LHCN-M2 (cell line): ENCODE results near the gene CORO7. TPM values are rescaled to one million over a fixed set of nuclear protein-coding genes. Genes with fewer than 3 reads are reported as not detected.
A peak's percentile ranks its signal among the peaks of the same experiment; 100 is the strongest.

ENCODE experiments used
- DNase-seq: peaks from one replicate; pipeline ENCODE4 v3.0.0-alpha.2; 2012; ENCODE audit warnings: low read depth
- total RNA-seq: library from RNA; depleted of rRNA; stranded (reverse); fragments of >200 nt; gene quantifications from 2 replicates; pipeline ENCODE4 v1.2.3, GENCODE V29; 2014

CORO7 gene
- total RNA-seq, 1 experiment from 2014 or later: 34.8 TPM

DNA sequence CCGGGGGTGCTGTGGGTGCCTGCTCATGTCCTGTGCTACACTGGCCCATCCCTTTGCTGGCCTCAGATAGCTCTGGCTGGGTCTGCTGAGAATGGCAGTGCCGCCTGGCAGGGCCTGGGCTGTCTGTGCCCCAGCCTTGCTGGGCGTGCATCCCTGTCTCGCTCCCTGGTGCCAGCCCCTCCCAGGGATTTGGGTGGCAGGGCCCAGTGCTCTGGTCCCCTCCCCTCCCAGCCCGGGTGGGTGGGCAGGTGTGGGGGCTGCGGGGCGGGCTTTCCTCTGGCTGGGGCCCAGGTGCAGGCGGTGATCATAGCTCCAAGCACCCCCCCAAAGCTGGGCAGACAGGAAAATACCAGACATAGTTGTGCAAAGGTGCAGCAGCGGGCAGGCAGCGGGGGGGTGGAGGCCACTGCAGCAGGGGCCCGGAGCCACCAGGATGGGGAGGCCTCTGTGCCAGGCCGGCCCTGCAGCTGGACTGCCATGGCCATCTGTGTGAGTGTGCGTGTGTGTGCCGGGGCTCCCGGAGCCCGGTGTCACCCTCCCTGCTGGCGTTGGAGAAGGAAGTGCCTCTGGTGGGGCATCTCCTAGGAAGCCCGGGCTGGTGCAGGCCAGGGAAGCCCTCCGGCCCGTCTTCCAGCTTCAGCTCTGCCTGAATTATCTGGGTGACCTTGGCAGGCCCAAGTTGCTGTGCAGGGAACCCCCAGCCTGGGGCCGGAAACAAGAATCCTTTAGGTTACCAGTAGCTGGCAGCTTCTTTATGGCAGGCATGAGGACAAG, 93.1 kb downstream of the CORO7 start:
- DNase-seq: no peak

DNA sequence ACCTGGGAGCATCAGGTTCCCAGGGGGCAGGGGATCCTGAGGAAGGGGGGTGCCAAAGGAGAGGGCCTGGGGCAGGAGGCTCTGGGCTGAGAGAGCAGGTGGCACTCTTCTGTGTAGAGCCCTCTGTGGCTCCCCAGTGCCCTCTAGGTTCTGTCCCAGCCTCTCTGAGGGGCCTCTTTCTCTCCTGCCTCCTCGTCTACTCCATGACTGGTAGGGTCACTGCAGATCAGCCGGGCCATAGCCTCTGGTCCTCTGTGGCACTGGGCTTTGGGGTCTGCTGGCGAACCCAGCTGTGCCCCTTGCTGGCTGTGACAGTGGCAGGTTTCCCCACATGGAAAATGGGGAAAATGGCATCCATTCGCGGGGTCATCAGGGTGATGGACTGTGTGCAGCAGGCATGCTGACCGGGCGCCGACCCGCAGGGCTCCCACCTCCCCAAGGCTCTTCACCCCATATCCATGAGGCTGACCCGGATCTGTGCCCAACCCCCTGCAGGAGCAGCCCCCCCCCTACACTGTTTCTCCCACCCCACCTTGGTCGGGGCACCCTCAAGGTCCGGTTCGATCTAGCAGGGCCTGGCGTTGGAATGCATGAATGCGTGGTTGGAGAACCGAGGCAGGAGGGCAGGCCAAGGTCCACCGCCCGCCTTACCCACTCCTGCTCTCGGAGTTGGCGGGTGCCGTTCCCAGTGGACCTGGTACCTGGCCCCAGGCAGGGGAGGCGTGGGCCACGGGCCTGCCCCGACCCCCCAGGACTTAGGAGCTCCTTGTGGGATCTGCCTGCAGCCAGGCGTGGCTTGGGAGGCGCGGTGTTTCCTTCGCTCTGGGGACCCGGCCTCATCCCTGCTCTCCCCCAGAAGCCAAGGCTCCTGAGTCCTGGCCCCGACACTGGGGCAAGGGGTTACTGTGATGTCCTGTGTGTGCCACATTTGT, 94.0 kb downstream of the CORO7 start:
- no peak for DNase-seq

DNA sequence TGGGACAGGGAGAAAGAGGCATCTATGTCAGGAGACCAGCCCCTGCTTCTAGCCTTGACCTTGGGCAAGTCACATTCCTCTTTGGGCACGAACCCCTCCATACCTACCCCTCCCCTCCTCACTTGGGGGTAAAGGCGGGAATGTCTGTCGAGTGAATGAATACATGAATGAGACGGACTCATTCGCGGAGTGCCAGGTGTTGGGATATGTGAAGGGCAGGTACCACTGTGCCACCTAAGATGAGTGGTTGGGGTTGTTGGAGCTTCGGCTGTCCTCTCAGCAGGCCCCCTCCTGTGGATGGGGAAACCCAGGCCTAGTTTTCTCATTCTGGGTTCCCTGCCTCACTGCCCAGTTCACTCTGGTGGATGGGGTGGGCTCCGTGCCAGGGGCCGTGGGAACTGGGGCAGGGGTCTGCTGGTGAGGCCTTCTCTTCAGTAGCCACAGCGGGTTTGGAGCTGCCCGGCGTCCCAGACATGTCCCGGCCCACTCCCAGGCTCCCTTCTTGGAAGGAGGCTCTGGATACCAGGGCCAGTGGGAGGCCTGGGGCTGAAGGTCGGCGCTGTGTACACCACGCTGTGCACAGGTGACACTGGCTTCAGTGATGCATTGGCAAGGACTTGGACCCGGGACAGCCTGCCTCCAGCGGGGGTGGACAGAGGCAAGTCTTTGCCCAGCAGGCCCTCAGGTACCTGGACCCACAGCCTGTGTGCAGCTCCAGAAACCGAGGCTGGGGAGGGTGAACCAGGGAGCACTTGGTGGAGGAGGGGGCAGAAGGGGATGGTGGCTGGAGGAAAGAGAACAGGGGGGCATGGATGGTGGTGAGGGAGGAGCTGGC, 94.9 kb downstream of the CORO7 start:
- DNase-seq: no peak

DNA sequence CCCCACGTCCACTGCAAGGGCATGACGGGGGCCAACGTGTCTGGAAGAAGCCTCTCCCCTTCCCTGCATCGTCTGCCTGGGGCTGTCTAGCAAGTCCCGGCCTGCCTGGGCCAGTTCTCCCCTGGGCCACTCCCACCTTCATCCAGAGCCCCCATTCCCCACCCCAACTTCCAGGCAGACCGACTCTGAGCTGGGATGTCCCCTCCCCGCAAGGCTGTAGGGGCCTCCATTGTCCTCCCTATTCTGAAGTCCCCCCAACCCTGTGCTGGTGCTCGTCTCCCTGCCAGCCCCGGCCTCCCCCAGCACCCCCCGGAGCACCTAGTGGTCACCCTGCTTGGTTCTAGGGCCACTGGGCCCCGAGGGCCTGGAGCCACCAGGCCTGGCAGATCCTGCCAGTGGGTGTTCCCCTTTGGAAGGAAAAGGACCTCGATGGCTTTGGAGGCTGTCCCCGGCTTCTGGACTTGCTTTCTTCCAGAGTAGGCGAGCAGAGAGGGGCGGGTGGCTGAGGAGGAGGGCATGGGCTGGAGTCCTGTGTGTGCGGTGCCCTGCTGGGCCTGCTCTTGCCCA, 95.7 kb downstream of the CORO7 start:
- no peak for DNase-seq

DNA sequence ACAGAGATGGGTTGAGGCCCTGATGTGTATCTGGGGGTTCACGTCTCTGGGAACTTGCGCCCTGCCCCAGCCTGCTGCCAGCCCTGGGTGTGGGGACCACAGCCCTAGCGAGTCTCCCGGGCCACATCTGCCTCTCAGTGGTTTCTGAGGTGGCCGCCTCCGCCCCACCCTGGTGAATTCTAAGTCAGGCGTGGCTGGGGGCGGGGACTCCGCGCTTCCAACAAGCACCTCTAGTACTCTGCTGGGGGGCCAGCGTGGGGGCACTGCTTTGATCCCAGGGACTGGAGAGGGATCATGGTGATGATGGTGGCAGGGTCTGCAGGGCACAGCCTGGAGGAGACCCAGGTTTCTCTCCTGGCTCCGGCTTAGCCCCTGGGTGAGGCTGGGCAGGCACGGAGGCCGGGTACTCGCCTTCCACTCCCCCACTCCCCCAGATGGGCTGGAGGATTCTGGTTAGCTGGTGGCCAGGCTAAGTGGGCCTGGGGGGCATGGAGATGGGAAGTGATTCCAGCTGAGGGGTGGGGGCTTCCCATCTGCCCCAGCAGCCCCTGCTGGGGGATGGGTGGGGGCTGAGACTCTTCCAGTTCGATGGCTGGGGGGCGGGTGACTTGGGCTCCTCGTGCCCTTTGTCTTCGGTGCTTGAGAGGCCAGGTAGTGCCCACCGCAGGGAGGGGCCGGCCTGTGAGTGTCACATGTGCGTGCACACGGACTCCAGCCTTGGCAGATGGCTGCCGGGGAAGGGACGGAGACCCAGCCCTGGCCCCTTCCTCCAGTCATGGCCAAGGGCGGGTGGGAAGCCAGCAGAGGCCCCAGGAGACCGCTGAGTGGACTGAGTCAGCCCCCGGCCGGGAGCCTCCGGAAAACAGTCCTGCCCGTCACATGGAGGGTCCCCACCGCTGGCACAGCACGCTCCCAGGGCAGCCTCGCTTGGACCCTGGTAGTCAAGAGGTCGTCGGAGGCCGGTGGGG, 96.7 kb downstream of the CORO7 start:
- no peak for DNase-seq

DNA sequence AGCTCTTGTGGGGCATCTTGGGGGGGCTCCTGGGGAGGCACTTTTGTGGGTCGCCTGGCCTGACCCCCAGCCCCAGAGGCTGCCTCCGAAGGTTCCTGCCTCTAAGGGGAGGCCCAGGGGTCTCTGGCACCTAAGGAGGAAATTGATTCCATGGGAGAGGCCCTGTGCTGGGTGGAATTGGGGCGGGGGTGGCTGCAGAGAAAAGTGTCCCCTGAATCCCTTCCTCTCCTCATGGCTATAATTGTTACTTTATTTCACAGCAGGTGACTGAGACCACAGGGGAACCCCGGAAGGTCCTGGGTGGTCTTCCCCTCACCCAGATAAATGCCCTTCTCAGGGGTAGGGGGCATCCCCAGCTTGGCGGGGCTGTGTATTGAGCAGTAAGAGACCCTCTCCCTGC, 97.4 kb downstream of the CORO7 start:
- DNase-seq: no peak

DNA sequence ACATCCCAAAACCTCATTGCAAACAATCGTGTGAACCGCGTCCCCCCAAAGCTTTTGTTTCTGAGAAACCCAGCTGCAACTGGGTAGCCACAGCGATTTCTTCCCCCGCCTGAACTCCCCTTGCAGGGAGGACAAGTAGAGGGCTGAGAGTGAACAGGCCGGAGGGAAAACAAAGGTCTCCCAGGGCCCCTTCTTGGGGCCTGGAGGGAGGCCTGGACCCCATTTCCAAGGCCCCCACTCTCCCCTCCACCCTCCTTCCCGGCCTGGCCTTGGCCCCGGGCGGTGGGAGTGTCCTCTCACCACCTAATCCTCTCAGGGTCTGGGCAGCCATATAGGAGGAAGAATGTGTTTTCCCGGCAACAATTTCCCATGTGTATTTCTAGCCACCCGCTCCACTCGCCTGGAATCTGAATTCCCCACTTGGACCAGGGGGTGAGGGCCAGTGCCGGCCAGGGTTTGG, 97.9 kb downstream of the CORO7 start:
- no peak for DNase-seq

DNA sequence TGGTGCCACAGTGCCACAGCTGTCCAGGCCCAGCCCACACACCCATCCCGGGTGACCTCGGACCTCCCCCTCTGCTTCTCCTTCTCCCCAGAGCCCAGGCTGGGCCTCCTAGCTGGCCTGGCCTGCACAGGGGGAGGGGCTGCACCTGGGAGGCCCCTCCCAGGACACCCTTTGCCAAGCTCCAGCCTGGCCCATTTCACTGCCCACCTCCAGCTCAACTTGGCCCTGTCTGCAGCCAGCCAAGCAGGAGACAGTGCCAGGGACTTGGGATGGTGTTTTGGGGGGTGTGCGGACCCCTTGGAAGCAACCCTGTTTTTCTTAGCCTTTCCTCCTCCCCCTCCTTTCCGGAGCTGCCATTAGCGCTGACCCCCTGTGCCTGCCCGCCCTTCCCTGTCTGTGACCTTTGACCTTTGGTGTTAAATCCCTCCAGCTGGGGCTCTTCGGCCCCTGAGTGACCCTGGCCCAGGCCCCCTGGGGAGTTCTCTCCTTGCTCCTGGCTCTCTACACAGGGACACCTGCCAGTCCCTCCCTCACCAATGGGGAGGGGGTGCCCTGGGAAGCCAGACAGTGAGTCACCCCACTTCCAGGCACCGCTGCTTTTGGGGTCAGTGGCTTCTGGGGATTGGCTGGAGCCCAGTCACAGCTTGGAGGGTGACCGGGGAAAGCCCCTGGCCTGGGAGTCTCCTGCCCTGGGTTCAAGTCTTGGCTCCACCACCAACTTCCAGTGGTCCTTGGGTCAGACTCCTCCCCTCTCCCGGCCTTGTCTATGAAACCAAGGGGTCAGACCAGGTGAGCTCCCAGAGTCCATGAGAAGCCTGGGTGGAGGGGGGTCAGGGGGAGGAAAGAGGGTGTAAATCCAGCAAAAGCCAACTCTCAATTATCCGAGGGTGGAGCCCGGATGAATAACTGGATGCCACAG, 98.6 kb downstream of the CORO7 start:
- peak; percentile 34 for DNase-seq

DNA sequence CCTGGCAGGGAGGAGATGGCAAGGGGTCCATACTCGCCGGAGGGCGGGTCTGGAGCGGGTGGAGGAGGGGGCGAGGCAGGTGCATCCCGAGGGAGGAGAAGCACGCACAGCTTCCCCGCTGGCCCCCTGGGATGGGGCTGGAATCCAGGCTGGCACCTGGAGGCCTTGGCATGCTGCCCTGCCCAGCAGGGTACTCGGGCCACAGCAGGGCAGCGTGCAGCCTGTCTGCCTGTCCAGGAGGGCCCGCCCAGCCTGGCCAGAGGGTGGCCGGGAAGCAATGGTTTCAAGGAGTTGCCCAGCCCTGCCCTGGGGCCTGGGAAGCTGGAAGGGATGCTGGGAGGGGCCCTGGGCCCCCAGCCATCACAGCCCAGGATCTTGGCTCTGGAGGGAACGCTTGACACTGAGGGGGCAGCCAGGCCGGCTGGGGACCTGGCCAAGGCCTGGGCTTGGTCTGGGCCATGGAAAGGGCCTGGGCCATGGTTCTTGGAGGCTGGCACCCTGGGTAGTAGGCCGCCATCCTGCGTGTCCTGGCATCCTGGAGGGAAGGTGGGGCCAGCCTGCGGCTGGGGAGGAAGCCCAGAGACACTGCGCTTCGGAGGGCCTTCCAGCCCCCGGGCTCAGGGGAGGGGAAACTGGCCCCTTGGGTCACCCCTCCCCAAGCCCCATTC, 99.4 kb downstream of the CORO7 start:
- peak; percentile 54 for DNase-seq

DNA sequence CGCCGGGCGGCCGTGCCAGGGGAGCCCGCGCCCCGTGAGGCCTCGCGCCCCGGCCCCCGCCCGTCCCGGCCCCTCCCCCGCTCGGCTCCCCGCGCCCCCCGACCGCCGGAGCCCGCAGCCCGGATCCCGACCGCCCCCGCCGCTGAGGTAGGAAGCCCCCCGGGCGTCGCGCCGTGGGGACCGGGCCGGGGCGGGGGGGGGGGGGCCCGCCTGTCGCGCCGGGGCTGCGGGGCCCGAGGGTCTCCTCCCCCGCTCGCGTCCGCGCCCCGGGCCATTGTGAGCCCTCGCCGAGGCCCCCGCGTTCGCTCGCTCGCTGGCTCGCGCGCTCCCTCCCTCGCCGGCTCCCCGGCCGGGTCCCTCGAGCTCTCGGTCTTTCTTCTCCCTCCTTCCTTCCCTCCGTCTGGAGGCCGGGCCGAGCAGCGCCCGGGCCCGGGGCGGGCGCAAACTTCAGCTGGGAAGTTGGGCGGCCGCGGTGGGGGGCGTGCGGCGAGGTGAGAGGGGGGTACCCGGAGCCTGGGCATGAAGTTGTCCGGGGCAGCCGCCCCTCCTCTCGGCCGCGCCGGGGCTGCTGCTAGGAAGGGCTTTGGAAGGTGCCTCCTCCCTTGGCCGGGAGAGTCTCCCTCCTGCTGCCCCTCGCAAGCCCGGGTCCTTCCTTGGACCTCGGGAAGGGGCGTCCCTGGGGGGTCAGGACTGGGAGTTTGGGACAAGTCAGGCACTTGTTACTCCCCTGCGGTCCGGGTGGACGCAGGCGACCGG, 100.1 kb downstream of the CORO7 start:
- DNase-seq: peak; percentile 29

DNA sequence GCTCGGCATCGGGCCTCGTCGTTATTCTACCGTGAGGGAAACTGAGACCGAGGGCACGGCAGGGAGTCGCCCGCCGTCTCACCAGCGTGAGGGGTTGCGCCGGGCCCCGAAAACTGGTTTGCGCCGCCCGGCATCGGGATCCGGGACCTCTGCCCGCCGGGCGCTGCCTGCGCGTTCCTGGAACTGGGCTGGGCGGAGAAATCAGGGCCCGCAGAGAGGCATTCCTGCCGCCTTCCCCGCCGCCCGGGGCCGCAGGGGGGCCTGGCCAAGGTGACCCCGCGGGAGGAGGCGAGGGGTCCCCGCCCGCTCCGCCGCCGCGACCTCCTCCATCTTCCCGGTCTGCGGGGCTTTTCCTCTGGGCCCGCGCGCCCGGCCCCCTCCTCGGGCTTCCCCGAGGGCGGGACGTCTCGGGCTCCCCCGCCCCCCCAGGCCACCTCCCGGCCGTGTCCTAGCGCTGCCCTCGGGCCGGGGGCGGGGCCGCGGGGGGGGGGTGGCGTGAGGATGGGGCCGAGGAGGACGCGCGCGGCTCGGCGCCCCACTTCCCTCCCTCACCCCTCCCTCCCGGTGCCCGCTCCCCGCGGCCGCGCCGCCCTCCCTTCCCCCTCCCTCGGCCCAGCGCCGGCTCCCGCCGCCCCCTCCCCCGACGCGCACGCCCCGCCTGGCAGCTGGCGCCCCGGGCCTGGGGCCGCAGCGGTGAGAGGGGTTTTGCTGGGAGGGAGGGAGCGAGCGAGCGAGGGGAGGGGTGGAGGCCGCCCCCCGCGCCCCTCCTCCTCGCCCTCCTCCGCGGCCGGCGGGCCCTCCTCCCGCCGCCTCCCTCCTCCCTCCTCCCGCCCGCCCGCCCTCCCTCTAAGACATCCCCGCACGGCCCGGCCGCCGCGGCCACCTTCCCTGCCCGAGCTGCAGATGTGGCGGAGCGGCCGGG, 100.9 kb downstream of the CORO7 start, which contains the start of gene GLIS2:
GLIS2 (plus strand) TSS at position 882 of the 922 bp plus-strand sequence. CDS start 16,214 bp downstream, outside the sequence.
- DNase-seq: peak; percentile 69

DNA sequence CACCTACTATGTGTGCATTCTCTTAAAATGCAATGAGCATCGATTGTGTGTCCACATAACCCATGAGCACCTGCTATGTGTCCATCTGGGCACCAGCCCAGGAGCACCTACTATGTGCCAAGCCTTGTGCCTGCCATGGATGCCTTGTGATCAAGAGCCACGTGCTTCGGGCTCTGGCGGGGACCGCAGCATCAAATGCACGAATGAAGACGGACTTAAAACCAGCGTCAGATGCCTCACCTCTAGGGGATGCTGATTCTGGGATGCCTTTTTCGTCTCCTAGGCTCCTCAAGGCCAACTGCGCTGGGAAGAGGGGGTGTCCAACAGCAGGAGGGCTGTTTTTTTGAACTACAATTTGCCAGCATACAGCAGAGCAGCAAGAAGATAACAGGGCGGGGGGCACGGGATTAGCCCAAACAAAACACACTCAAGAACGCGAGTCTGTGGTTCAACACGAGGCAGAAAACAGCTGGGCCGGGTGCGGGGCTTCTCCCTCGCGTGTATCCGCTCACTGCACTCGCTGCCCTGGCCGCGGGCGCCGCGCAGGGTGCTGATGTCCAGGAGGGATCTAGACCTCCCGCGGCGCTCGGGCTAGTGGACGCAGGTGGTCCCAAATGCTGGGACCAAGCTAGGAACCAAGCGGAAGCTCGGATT, 101.7 kb downstream of the CORO7 start:
- DNase-seq: peak; percentile 47

DNA sequence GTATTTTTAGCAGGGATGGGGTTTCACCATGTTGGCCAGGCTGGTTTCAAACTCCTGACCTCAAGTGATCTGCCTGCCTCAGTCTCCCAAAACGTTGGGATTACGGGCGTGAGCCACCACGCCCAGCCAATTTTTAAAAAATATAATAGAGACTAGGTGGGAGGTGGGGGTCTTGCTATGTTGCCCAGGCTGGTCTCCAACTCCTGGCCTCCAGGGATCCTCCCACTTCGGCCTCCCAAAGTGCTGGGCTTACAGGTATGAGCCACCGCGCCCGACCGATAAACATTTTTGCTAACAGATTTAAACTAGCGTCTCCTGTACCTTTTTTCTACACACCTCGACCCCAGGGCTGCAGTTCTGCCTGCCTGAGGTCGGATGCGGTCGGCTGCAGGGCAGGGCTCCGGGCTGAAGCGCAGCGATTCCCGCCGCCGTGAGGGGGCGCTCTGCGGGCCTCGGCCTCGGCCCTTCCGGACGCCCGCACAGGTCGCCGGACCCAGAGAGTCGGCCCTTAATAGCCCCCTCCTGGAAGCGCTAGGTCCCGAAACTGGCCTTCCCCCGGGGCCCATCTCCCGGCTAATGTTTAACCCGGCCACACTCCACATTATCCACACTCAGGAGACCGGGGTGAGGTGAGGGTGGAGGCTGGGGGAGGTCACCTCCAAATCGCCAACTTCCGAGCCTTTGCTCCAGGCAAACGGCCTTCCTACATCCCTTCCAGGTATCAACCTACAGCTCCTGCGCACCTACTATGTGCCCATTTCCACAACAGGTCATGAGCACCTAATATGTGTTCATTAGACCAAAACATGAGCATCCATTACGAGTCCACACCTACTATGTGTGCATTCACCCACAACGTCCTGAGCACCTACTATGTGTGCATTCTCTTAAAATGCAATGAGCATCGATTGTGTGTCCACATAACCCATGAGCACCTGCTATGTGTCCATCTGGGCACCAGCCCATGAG, 102.5 kb downstream of the CORO7 start:
- DNase-seq: peak; percentile 29

DNA sequence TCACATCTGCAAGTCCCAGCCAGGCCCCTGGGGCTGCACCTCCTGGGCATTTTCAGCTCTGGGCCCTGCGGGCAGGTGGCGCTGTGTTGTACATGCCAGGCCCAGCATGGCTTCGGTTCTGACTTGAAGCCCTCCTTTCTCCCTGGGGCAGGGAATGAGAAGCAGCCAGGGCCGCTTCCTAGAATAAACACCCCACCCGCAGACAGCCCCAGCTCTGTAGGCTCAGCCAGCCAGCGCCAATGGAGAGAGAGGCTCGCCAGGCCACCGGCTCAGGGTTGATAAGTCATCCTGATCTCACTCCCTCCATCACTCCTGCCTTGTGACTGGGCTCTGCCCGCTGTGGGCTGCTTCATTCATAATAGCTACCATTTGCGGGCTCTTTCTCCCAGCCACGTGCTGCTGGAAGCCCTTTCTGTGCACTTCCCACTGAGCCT, 106.5 kb downstream of the CORO7 start:
- DNase-seq: no peak
